Measurements from ENCODE around the gene CFAP91. TPM values are rescaled to one million over a fixed set of nuclear protein-coding genes. Genes with fewer than 3 reads are reported as not detected.

CFAP91 gene
- total RNA-seq, 4 donors from 2014 or later: 0.68 to 2.7 (median 1.5) TPM; not detected in 1

- no peak for DNase-seq
- intact Hi-C loops (cut with DNase I): no loop called here
- TF ChIP-seq CTCF (IDR thresholded peaks at IDR 0.05): no peak
- no peak for TF ChIP-seq POLR2A (IDR thresholded peaks at IDR 0.05)
- Histone ChIP-seq H3K27me3 (no peaks in the 10 kb centered on the region), H3K4me1 (no peaks in the 10 kb centered on the region), H3K4me3 (no peak overlapping the region), H3K27ac (no peak overlapping the region), H3K9me3 (no peaks in the 10 kb centered on the region), H3K36me3 (peaks cover 0 to 8% (median 0%) of the 10 kb centered on the region in 3 donors)
- 86% methylated on average over 1 of the region's 1 CpG for WGBS, 2 donors
Measured at GRCh38 chr3:119745942-119746341, 43.1 kb downstream of the CFAP91 start.

- H3K4me1 ChIP-seq: no peaks in the 10 kb centered on the region
- no peak overlapping the region for H3K4me3 ChIP-seq
- 49 to 58% methylated on average over 3 of the region's 3 CpGs for WGBS, 2 donors
- H3K9me3 ChIP-seq: no peaks in the 10 kb centered on the region
- H3K27ac ChIP-seq: no peak overlapping the region
- H3K36me3 ChIP-seq: peaks cover 0 to 12% (median 0%) of the 10 kb centered on the region in 3 donors
- no peak for TF ChIP-seq CTCF (IDR thresholded peaks at IDR 0.05)
- TF ChIP-seq POLR2A (IDR thresholded peaks at IDR 0.05): no peak
- intact Hi-C loops (cut with DNase I): no loop called here
- H3K27me3 ChIP-seq: no peaks in the 10 kb centered on the region
- no peak for DNase-seq
Measured at GRCh38 chr3:119746423-119746822, 43.6 kb downstream of the CFAP91 start.

GRCh38 chr3:119747357-119747756 is 44.5 kb downstream of the CFAP91 start:
- no peak overlapping the region for H3K27ac ChIP-seq
- DNase-seq: no peak
- peaks cover 0 to 16% (median 0%) of the 10 kb centered on the region in 3 donors for H3K36me3 ChIP-seq
- H3K4me1 ChIP-seq: no peaks in the 10 kb centered on the region
- WGBS, 2 donors: 66 to 71% methylated on average over 4 of the region's 4 CpGs
- H3K9me3 ChIP-seq: no peaks in the 10 kb centered on the region
- no peak overlapping the region for H3K4me3 ChIP-seq
- TF ChIP-seq POLR2A (IDR thresholded peaks at IDR 0.05) (no peak), CTCF (IDR thresholded peaks at IDR 0.05) (no peak)
- intact Hi-C loops (cut with DNase I): no loop called here
- no peaks in the 10 kb centered on the region for H3K27me3 ChIP-seq

- H3K36me3 ChIP-seq: peaks cover 0 to 21% (median 0%) of the 10 kb centered on the region in 3 donors
- no peak for TF ChIP-seq POLR2A (IDR thresholded peaks at IDR 0.05)
- no peak for TF ChIP-seq CTCF (IDR thresholded peaks at IDR 0.05)
- intact Hi-C loops (cut with DNase I): no loop called here
Measured at GRCh38 chr3:119748991-119749390, 46.2 kb downstream of the CFAP91 start.

GRCh38 chr3:119751423-119751822 is 48.6 kb downstream of the CFAP91 start:
- peaks cover 0 to 6% (median 0%) of the 10 kb centered on the region in 3 donors for H3K9me3 ChIP-seq
- H3K27me3 ChIP-seq: no peaks in the 10 kb centered on the region
- WGBS, 2 donors: 92 to 100% methylated on average over 1 to 3 of the region's 3 CpGs
- no peak overlapping the region for H3K27ac ChIP-seq
- TF ChIP-seq POLR2A (IDR thresholded peaks at IDR 0.05) (no peak), CTCF (IDR thresholded peaks at IDR 0.05) (no peak)
- no peak overlapping the region for H3K4me3 ChIP-seq
- no peaks in the 10 kb centered on the region for H3K4me1 ChIP-seq
- intact Hi-C loops (cut with DNase I): no loop called here
- H3K36me3 ChIP-seq: peaks cover 0 to 21% (median 0%) of the 10 kb centered on the region in 3 donors
- no peak for DNase-seq

More at GRCh38 chr3:119748991-119749390, 46.2 kb downstream of the CFAP91 start:
- H3K4me1 ChIP-seq: no peaks in the 10 kb centered on the region
- H3K27me3 ChIP-seq: no peaks in the 10 kb centered on the region
- no peaks in the 10 kb centered on the region for H3K9me3 ChIP-seq
- 80 to 89% methylated on average over 1 of the region's 1 CpG for WGBS, 2 donors
- H3K4me3 ChIP-seq: no peak overlapping the region
- H3K27ac ChIP-seq: no peak overlapping the region
- no peak for DNase-seq

Other genes with a start within 250 kb of the CFAP91 start
- gene TMEM39A, start 239.4 kb upstream of the CFAP91 start, total RNA-seq: 10 to 100 TPM; 14.3 to 26.5 (median 21.0) TPM
- gene POGLUT1, start 234.1 kb upstream of the CFAP91 start, total RNA-seq: 10 to 100 TPM in 2 of 4 donors, 1 to 10 TPM in 2; 5.6 to 18.9 (median 9.5) TPM
- gene TIMMDC1, start 204.5 kb upstream of the CFAP91 start, total RNA-seq: 10 to 100 TPM; 16.2 to 52.8 (median 45.8) TPM
- gene CD80, start 143.4 kb upstream of the CFAP91 start, total RNA-seq: 1 to 10 TPM in 1 of 4 donors, under 1 TPM in 1, not detected in 2; 0.13 to 1.3 TPM
- 1 to 10 TPM in 3 of 4 donors, under 1 TPM in 1; 0.66 to 5.1 (median 2.9) TPM for gene ADPRH, start 123.5 kb upstream of the CFAP91 start, total RNA-seq
- gene PLA1A, start 105.1 kb upstream of the CFAP91 start, total RNA-seq: 1 to 10 TPM in 1 of 4 donors, under 1 TPM in 2, not detected in 1; 0.41 to 1.5 (median 0.79) TPM
- 1 to 10 TPM in 1 of 4 donors, under 1 TPM in 2, not detected in 1; 0.18 to 3.8 (median 0.91) TPM for gene POPDC2, start 42.4 kb upstream of the CFAP91 start, total RNA-seq
- gene COX17, start 25.6 kb upstream of the CFAP91 start, total RNA-seq: 10 to 100 TPM; 10.8 to 33.9 (median 24.6) TPM
- gene NR1I2, start 79.1 kb downstream of the CFAP91 start, total RNA-seq: not detected